Measurements from ENCODE around the gene COL21A1. TPM values are rescaled to one million over a fixed set of nuclear protein-coding genes. Genes with fewer than 3 reads are reported as not detected.
A peak's percentile ranks its signal among the peaks of the same experiment; 100 is the strongest.

The COL21A1 gene
- total and polyA plus RNA-seq, 2 of the 13 experiments (the other 11 are each of a cell fraction or from before 2014, with no cell fraction given), result 0.13 TPM; not detected in 1

DNA sequence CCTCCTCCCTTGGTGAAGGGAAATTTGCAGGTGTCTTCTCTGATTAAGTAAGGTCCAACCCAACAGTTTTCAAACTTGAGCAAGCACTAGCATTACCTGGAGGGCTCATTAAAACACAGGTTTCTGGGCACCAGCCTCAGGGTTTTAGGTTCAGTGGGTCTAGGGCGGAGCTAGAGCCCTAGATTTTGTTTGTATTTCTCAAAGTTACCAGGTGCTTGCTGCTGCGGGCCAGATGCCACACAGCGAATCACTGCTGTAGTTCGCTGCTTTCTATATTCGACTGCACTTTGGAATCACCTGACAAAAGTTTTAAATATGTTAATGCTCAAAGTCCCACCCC is 869 bp downstream of the COL21A1 start:
- H3K4me2 ChIP-seq (ENCODE audit: low read depth, low read length), result no peak overlapping the region
- H2AFZ ChIP-seq (ENCODE audit: low read length), result no peak overlapping the region
- no peaks in the 10 kb centered on the region for H3K79me2 ChIP-seq (ENCODE audit: insufficient read depth, low read length)
- no peak overlapping the region for H3K9ac ChIP-seq (ENCODE audit: insufficient read depth, low read depth, low read length)
- no peaks in the 10 kb centered on the region for H4K20me1 ChIP-seq (ENCODE audit: insufficient read depth, low read length)
- POLR2A ChIA-PET, result no interaction called here
- no peak for FAIRE-seq
- DNase-seq (ENCODE audit: low spot score), result no peak
- H3K27ac ChIP-seq (ENCODE audit: extremely low read length, insufficient read depth, low read length), result no peak overlapping the region
- CTCF ChIA-PET (ENCODE audit: low intra/inter-chr PET ratio, low total read pairs), result no interaction called here
- no TSS peak for BruUV-seq (replicated peaks)
- TF ChIP-seq, protein P1, sequence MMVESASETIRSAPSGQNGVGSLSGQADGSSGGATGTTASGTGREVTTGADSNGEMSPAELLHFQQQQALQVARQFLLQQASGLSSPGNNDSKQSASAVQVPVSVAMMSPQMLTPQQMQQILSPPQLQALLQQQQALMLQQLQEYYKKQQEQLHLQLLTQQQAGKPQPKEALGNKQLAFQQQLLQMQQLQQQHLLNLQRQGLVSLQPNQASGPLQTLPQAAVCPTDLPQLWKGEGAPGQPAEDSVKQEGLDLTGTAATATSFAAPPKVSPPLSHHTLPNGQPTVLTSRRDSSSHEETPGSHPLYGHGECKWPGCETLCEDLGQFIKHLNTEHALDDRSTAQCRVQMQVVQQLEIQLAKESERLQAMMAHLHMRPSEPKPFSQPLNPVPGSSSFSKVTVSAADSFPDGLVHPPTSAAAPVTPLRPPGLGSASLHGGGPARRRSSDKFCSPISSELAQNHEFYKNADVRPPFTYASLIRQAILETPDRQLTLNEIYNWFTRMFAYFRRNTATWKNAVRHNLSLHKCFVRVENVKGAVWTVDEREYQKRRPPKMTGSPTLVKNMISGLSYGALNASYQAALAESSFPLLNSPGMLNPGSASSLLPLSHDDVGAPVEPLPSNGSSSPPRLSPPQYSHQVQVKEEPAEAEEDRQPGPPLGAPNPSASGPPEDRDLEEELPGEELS (CRISPR knock-in tag; IDR thresholded peaks at IDR 0.05), result no peak
- no peak for TF ChIP-seq ZNF839 (CRISPR knock-in tag; IDR thresholded peaks at IDR 0.05; ENCODE audit: borderline replicate concordance)
- TF ChIP-seq ZBTB1 (CRISPR knock-in tag; IDR thresholded peaks at IDR 0.05; ENCODE audit: borderline replicate concordance), result no peak
- TF ChIP-seq MXD4 (CRISPR knock-in tag; IDR thresholded peaks at IDR 0.05), result no peak
- no peak for TF ChIP-seq TBX3 (IDR thresholded peaks at IDR 0.05; ENCODE audit: borderline replicate concordance)
- TF ChIP-seq ZFP36L2 (CRISPR knock-in tag; IDR thresholded peaks at IDR 0.05), result no peak
- no peak for TF ChIP-seq KLF16 (CRISPR knock-in tag; IDR thresholded peaks at IDR 0.05)
- no peak for TF ChIP-seq KAT2B (IDR thresholded peaks at IDR 0.05; ENCODE audit: borderline replicate concordance, low read depth, low read length)
- TF ChIP-seq CREB1 (IDR thresholded peaks at IDR 0.05), result no peak
- no peak for TF ChIP-seq CREB1 (CRISPR knock-in tag; IDR thresholded peaks at IDR 0.05)
- TF ChIP-seq YEATS4 (CRISPR knock-in tag; IDR thresholded peaks at IDR 0.05; ENCODE audit: borderline replicate concordance), result no peak
- TF ChIP-seq ZNF20 (CRISPR knock-in tag; IDR thresholded peaks at IDR 0.05), result no peak
- TF ChIP-seq, protein P2, sequence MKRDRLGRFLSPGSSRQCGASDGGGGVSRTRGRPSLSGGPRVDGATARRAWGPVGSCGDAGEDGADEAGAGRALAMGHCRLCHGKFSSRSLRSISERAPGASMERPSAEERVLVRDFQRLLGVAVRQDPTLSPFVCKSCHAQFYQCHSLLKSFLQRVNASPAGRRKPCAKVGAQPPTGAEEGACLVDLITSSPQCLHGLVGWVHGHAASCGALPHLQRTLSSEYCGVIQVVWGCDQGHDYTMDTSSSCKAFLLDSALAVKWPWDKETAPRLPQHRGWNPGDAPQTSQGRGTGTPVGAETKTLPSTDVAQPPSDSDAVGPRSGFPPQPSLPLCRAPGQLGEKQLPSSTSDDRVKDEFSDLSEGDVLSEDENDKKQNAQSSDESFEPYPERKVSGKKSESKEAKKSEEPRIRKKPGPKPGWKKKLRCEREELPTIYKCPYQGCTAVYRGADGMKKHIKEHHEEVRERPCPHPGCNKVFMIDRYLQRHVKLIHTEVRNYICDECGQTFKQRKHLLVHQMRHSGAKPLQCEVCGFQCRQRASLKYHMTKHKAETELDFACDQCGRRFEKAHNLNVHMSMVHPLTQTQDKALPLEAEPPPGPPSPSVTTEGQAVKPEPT (CRISPR knock-in tag; IDR thresholded peaks at IDR 0.05; ENCODE audit: low read depth), result no peak
- no peak for TF ChIP-seq ZNF629 (CRISPR knock-in tag; conservative IDR thresholded peaks at IDR 0.05)
- TF ChIP-seq, protein P3, sequence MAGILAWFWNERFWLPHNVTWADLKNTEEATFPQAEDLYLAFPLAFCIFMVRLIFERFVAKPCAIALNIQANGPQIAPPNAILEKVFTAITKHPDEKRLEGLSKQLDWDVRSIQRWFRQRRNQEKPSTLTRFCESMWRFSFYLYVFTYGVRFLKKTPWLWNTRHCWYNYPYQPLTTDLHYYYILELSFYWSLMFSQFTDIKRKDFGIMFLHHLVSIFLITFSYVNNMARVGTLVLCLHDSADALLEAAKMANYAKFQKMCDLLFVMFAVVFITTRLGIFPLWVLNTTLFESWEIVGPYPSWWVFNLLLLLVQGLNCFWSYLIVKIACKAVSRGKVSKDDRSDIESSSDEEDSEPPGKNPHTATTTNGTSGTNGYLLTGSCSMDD (CRISPR knock-in tag; IDR thresholded peaks at IDR 0.05), result no peak
- TF ChIP-seq RORA (CRISPR knock-in tag; IDR thresholded peaks at IDR 0.05), result no peak
- TF ChIP-seq ARID2 (CRISPR knock-in tag; IDR thresholded peaks at IDR 0.05; ENCODE audit: borderline replicate concordance), result no peak
- TF ChIP-seq ARNT2 (CRISPR knock-in tag; IDR thresholded peaks at IDR 0.05; ENCODE audit: low read depth), result no peak
- TF ChIP-seq SMAD9 (CRISPR knock-in tag; IDR thresholded peaks at IDR 0.05), result no peak
- no peak for TF ChIP-seq ZFP62 (CRISPR knock-in tag; IDR thresholded peaks at IDR 0.05)
- TF ChIP-seq, protein P4, sequence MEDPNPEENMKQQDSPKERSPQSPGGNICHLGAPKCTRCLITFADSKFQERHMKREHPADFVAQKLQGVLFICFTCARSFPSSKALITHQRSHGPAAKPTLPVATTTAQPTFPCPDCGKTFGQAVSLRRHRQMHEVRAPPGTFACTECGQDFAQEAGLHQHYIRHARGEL (CRISPR knock-in tag; IDR thresholded peaks at IDR 0.05), result no peak
- no peaks in the 10 kb centered on the region for H3K9me3 ChIP-seq (ENCODE audit: low read length)
- in situ Hi-C loops (cut with HindIII; ENCODE audit: extremely low pct_ligation_motif_present, low pct_unique_long_range_greater_than_20kb), result no loop called here
- H3K27me3 ChIP-seq (ENCODE audit: control insufficient read depth in 1 of 2, insufficient read depth in 2 of 2, low read length in 2 of 2), result peaks cover 0 to 11% of the 10 kb centered on the region in 2 experiments; a peak in 1 of 5 replicates
- intact Hi-C loops (cut with micrococcal nuclease; ENCODE audit: unreplicated experiment), result no loop called here
- H3K4me3 ChIP-seq (replicated peaks in 1 of 3; ENCODE audit: insufficient read depth in 1 of 3, low read depth in 2 of 3, low read length in 3 of 3), result no peak overlapping the region
- ATAC-seq, result peak; percentile 14; the same call in 1 of the 3 replicates
- 0 out of 2 replicates have a peak, but pooled peaks cover 8% of the 10 kb centered on the region for H3K4me1 ChIP-seq (ENCODE audit: insufficient read depth, low read length)
- H3K36me3 ChIP-seq (replicated peaks in 1 of 2; ENCODE audit: control insufficient read depth in 1 of 2, insufficient read depth in 2 of 2, low read length in 2 of 2), result no peaks in the 10 kb centered on the region
- 3% methylated on average over 5 of the region's 5 CpGs for WGBS (ENCODE audit: low lambda C conversion rate)

All from HepG2 (cell line).